Liver (tissue), 3 donors: ENCODE data around the gene RRP12.

Source experiments
- JUND ChIP-seq, 2 donors: IDR thresholded peaks; 2 replicates each; pipeline ENCODE4 v1.6.1; 2016; ENCODE audit warnings: antibody characterized with exemption in 2 of 2
- REST ChIP-seq: IDR thresholded peaks from 2 replicates; pipeline ENCODE4 v1.6.1; 2016; ENCODE audit warnings: antibody characterized with exemption, mild to moderate bottlenecking
- SP1 ChIP-seq: IDR thresholded peaks from 2 replicates; pipeline ENCODE4 v1.6.1; 2018; ENCODE audit warnings: antibody characterized with exemption, mild to moderate bottlenecking
- TAF1 ChIP-seq: conservative IDR thresholded peaks from 2 replicates; pipeline ENCODE4 v1.6.1; 2016; ENCODE audit warnings: antibody characterized with exemption, mild to moderate bottlenecking
- TF ChIP-seq, protein P1 (sequence below): fragments of 150-350 bp; IDR thresholded peaks from 2 replicates; pipeline ENCODE4 v1.5.1; 2017; ENCODE audit warnings: improper control_type of control experiment, low read depth, low read length; ENCODE audit not compliant: missing input control
- donor health status: healthy.
- donor health status: healthy.

DNA sequence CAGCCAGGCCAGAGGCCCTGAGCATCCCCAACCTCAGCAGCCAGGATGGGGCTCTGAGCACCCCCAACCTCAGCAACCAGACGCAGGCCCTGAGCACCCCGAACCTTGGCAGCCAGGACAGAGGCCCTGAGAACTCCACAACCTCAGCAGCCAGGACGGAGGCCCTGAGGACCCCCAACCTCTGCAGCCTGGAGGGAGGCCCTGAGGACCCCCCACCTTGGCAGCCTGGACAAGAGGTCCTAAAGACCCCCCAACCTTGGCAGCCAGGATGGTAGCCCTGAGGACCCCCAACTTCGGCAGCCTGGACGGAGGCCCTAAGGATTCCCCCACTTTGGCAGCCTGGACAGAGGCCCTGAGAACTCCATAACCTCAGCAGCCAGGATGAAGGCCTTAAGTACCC lies 17.0 kb downstream of the RRP12 start:
- TF ChIP-seq, protein P1, sequence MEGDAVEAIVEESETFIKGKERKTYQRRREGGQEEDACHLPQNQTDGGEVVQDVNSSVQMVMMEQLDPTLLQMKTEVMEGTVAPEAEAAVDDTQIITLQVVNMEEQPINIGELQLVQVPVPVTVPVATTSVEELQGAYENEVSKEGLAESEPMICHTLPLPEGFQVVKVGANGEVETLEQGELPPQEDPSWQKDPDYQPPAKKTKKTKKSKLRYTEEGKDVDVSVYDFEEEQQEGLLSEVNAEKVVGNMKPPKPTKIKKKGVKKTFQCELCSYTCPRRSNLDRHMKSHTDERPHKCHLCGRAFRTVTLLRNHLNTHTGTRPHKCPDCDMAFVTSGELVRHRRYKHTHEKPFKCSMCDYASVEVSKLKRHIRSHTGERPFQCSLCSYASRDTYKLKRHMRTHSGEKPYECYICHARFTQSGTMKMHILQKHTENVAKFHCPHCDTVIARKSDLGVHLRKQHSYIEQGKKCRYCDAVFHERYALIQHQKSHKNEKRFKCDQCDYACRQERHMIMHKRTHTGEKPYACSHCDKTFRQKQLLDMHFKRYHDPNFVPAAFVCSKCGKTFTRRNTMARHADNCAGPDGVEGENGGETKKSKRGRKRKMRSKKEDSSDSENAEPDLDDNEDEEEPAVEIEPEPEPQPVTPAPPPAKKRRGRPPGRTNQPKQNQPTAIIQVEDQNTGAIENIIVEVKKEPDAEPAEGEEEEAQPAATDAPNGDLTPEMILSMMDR = no peak
- no peak for TF ChIP-seq REST
- no peak for TF ChIP-seq TAF1
- TF ChIP-seq SP1 = no peak
- TF ChIP-seq JUND (IDR thresholded peaks at IDR 0.05) = no peak
